GM12878 (cell line): ENCODE results near the gene PLA2G6. TPM values are rescaled to one million over a fixed set of nuclear protein-coding genes. Genes with fewer than 3 reads are reported as not detected.

Source experiments
- ATAC-seq: fragments of 200-7000 bp; cut with Tn5 transposase; 3 replicates; pipeline ENCODE4 v1.9.1; 2020; ENCODE audit warnings: mild to moderate bottlenecking, moderate library complexity
- BruUV-seq: library from RNA; stranded (reverse); fragments of 400-500 nt; replicated peaks from 2 replicates; lab custom pipeline; 2021; lab: Mats Ljungman, UMichigan
- CTCF ChIA-PET: fragments of 300-600 bp; sonication (Branson Sonifier 250); formaldehyde crosslinking; extraction: SDS; loops from one replicate; lab custom pipeline; 2021; ENCODE audit warnings: inconsistent platforms; lab: Yijun Ruan, JAX
- POLR2A ChIA-PET: fragments of 350-600 bp; formaldehyde crosslinking; extraction: SDS; loops from one replicate; lab custom pipeline; 2021; ENCODE audit warnings: inconsistent platforms; lab: Charles Lee
- RAD21 ChIA-PET: fragments of 300-600 bp; sonication (Branson Sonifier 250); formaldehyde crosslinking; loops from one replicate; lab custom pipeline; 2023; ENCODE audit warnings: antibody characterized with exemption; ENCODE audit not compliant: unreplicated experiment; lab: Charles Lee
- SMC1A ChIA-PET: fragments of 300-600 bp; sonication (Branson Sonifier 250); formaldehyde crosslinking; loops from one replicate; lab custom pipeline; 2023; ENCODE audit not compliant: unreplicated experiment, uncharacterized antibody; lab: Charles Lee
- DNase-seq: peaks from one replicate; pipeline ENCODE4 v3.0.0-alpha.2; 2011; ENCODE audit warnings: low read depth, low spot score
- FAIRE-seq: peaks from 3 replicates; lab custom pipeline; 2011; peaks lifted over from hg19 to GRCh38; lab: Jason Lieb, UNC
- H2AFZ ChIP-seq: 2 replicates; pipeline ENCODE4 v1.6.0; 2011; ENCODE audit warnings: low read depth, low read length, control low read depth; ENCODE audit not compliant: control insufficient read depth
- H3K27ac ChIP-seq: 2 replicates; pipeline ENCODE4 v1.5.1; 2011; ENCODE audit warnings: control low read depth; ENCODE audit not compliant: control insufficient read depth, insufficient read depth
- H3K27me3 ChIP-seq, 2 experiments: replicated peaks in 1 of 2; 2 replicates each; pipeline versions ENCODE4 v1.6.0 to v1.6.1; 2011; ENCODE audit warnings: low read length in 1 of 2; ENCODE audit not compliant: control insufficient read depth in 2 of 2, insufficient read depth in 2 of 2
- H3K36me3 ChIP-seq, 2 experiments: 2 replicates each; pipeline ENCODE4 v1.5.1; 2011; ENCODE audit warnings: low read length in 1 of 2; ENCODE audit not compliant: control insufficient read depth in 2 of 2, insufficient read depth in 2 of 2
- H3K4me1 ChIP-seq: 2 replicates; pipeline ENCODE4 v1.6.1; 2011; ENCODE audit warnings: mild to moderate bottlenecking, low read length, moderate library complexity, mixed read lengths; ENCODE audit not compliant: control insufficient read depth, insufficient read depth
- H3K4me2 ChIP-seq: 2 replicates; pipeline ENCODE4 v1.6.0; 2011; ENCODE audit warnings: control low read depth; ENCODE audit not compliant: control insufficient read depth, insufficient read depth
- H3K4me3 ChIP-seq: fragments of 200-600 bp; sonication (generic); 2 replicates; pipeline ENCODE4 v1.5.1; 2016
- H3K79me2 ChIP-seq: 2 replicates; pipeline ENCODE4 v1.6.0; 2011; ENCODE audit warnings: low read length; ENCODE audit not compliant: control insufficient read depth, insufficient read depth
- H3K9ac ChIP-seq: 2 replicates; pipeline ENCODE4 v1.8.0; 2011; ENCODE audit warnings: low read length, control low read depth, mixed read lengths; ENCODE audit not compliant: control insufficient read depth, insufficient read depth
- H3K9me3 ChIP-seq: replicated peaks from 3 replicates; pipeline ENCODE4 v1.5.1; 2011; ENCODE audit warnings: mild to moderate bottlenecking, low read length; ENCODE audit not compliant: control insufficient read depth, insufficient read depth
- H4K20me1 ChIP-seq: 2 replicates; pipeline ENCODE4 v1.6.0; 2011; ENCODE audit not compliant: control insufficient read depth, insufficient read depth
- ATF2 ChIP-seq: IDR thresholded peaks from 2 replicates; pipeline ENCODE4 v1.6.1; 2012; ENCODE audit warnings: low read length, inconsistent platforms
- BCL11A ChIP-seq: IDR thresholded peaks from 2 replicates; pipeline ENCODE4 v1.6.1; 2011; ENCODE audit warnings: low read depth, low read length
- BMI1 ChIP-seq: fragments of 450-650 bp; IDR thresholded peaks from 2 replicates; pipeline ENCODE4 v1.6.1; 2016; ENCODE audit warnings: mild to moderate bottlenecking, moderate library complexity, borderline replicate concordance
- E2F4 ChIP-seq: IDR thresholded peaks from 2 replicates; pipeline ENCODE4 v1.6.1; 2012; ENCODE audit warnings: low read depth, low read length, improper control_type of control experiment
- EP300 ChIP-seq, 2 experiments: fragments of 150-350 bp in 1 of 2; IDR thresholded peaks; 2 replicates each; pipeline ENCODE4 v1.6.1; 2011 to 2012; ENCODE audit warnings: low read depth in 2 of 2, low read length in 2 of 2, borderline replicate concordance in 1 of 2, improper control_type of control experiment in 1 of 2, inconsistent platforms in 1 of 2; ENCODE audit not compliant: control insufficient read depth in 1 of 2
- KLF5 ChIP-seq: fragments of 450-650 bp; IDR thresholded peaks from 2 replicates; pipeline ENCODE4 v1.6.1; 2014; ENCODE audit warnings: mild to moderate bottlenecking; ENCODE audit not compliant: partially characterized antibody
- MYB ChIP-seq: fragments of 150-350 bp; IDR thresholded peaks from 2 replicates; pipeline ENCODE4 v1.6.1; 2014; ENCODE audit warnings: mild to moderate bottlenecking, low read depth, low read length, borderline replicate concordance
- NFYA ChIP-seq: IDR thresholded peaks from 2 replicates; pipeline ENCODE4 v1.6.1; 2011; ENCODE audit warnings: low read depth, mild to moderate bottlenecking, low read length, improper control_type of control experiment, borderline replicate concordance
- NR2C1 ChIP-seq: fragments of 450-650 bp; IDR thresholded peaks from 2 replicates; pipeline ENCODE4 v1.6.1; 2017; ENCODE audit warnings: antibody characterized with exemption, mild to moderate bottlenecking, moderate library complexity
- RB1 ChIP-seq: fragments of 450-650 bp; formaldehyde crosslinking; IDR thresholded peaks from 2 replicates; pipeline ENCODE4 v1.6.1; 2017; ENCODE audit warnings: mild to moderate bottlenecking, borderline replicate concordance
- RCOR1 ChIP-seq: conservative IDR thresholded peaks from 2 replicates; pipeline ENCODE4 v1.6.1; 2012; ENCODE audit warnings: low read depth, low read length, improper control_type of control experiment
- SMAD1 ChIP-seq: fragments of 450-650 bp; IDR thresholded peaks from 2 replicates; pipeline ENCODE4 v1.6.1; 2018; ENCODE audit warnings: mild to moderate bottlenecking, low read depth; ENCODE audit not compliant: partially characterized antibody
- SMAD5 ChIP-seq: IDR thresholded peaks from 2 replicates; pipeline ENCODE4 v1.6.1; 2016; ENCODE audit warnings: antibody characterized with exemption, low read depth
- SUPT20H ChIP-seq: IDR thresholded peaks from 2 replicates; pipeline ENCODE4 v1.6.1; 2011; ENCODE audit warnings: low read depth, mild to moderate bottlenecking, low read length, moderate library complexity, borderline replicate concordance; ENCODE audit not compliant: control insufficient read depth
- TCF3 ChIP-seq: IDR thresholded peaks from 2 replicates; pipeline ENCODE4 v1.6.1; 2012; ENCODE audit warnings: low read depth, mild to moderate bottlenecking, low read length, borderline replicate concordance; ENCODE audit not compliant: insufficient read depth
- USF1 ChIP-seq: IDR thresholded peaks from 2 replicates; pipeline ENCODE4 v1.6.1; 2011; ENCODE audit warnings: borderline replicate concordance, low read depth, mild to moderate bottlenecking, moderate library complexity, mixed read lengths, low read length; ENCODE audit not compliant: insufficient read depth; ENCODE audit errors: extremely low read length
- ZNF207 ChIP-seq: fragments of 450-650 bp; IDR thresholded peaks from 2 replicates; pipeline ENCODE4 v1.6.1; 2014; ENCODE audit warnings: antibody characterized with exemption, mild to moderate bottlenecking, borderline replicate concordance
- WGBS: methylation state at CpG from one replicate; pipeline ENCODE4 v1.1.6; 2016; ENCODE audit warnings: low lambda C conversion rate; ENCODE audit not compliant: insufficient replicate concordance, insufficient coverage; ENCODE audit errors: missing lambda C conversion rate; 5-methylcytosine and 5-hydroxymethylcytosine counted together
- in situ Hi-C: fragments of 300-500 bp; cut with MboI; formaldehyde crosslinking; loops from 9 replicates; pipeline ENCODE4 v1.14.3; 2018; ENCODE audit warnings: mixed read lengths
- intact Hi-C: fragments of 100-400 bp; cut with micrococcal nuclease; formaldehyde crosslinking; loops from one replicate; pipeline ENCODE4 v1.14.2; 2022; ENCODE audit not compliant: unreplicated experiment
- polyA plus RNA-seq, 11 experiments: library from polyadenylated mRNA; depleted of rRNA in 4 of 11; unstranded in 6 of 11; stranded (reverse) in 5 of 11; fragments of >200 nt; fragmentation: Nextera tagmentation in 4 of 11; fragmentation: Illumina TruSeq in 1 of 11; extraction: Ambion mirVana in 4 of 11; extraction: Trizol in 1 of 11; gene quantifications; 1 replicate in 1 of 11; 2 replicates in 10 of 11; pipeline versions ENCODE4 v1.2.1 to v1.2.3, GENCODE V29; 2011 to 2016; ENCODE audit warnings: inconsistent platforms in 2 of 11, missing spikeins in 2 of 11, low read depth in 1 of 11
- total RNA-seq, 4 experiments: library from RNA; depleted of rRNA in 3 of 4; stranded (reverse); fragments of >200 nt in 3 of 4; fragmentation: Illumina TruSeq in 1 of 4; extraction: Trizol in 1 of 4; gene quantifications; 2 replicates each; pipeline versions ENCODE4 v1.2.1 to v1.2.3, GENCODE V29; 2013 to 2021

PLA2G6 gene
- total and polyA plus RNA-seq, 10 of the 15 experiments (the other 5 are each of a cell fraction or from before 2014, with no cell fraction given): 0.15 to 42.2 (median 15.8) TPM

GRCh38 chr22:38187413-38188212 is 6.0 kb upstream of the PLA2G6 start (continued):
- no peak for TF ChIP-seq USF1
- TF ChIP-seq EP300 (IDR thresholded peaks at IDR 0.05; ENCODE audit: borderline replicate concordance in 1 of 2, control insufficient read depth in 1 of 2, low read depth in 2 of 2, low read length in 2 of 2): no peak
- TF ChIP-seq NFYA: no peak
- no peak for TF ChIP-seq BMI1
- TF ChIP-seq BCL11A: no peak
- no peak for TF ChIP-seq E2F4

GRCh38 chr22:38186429-38186828 is 4.8 kb upstream of the PLA2G6 start:
- H2AFZ ChIP-seq: no peak overlapping the region
- FAIRE-seq (no peak), DNase-seq (no peak), ATAC-seq (no peak)
- no peak overlapping the region for H3K9ac ChIP-seq
- H3K4me1 ChIP-seq: no peaks in the 10 kb centered on the region
- H3K36me3 ChIP-seq: no peaks in the 10 kb centered on the region
- peaks cover 1% of the 10 kb centered on the region for H3K79me2 ChIP-seq
- no TSS peak for BruUV-seq
- SMC1A ChIA-PET: interaction anchor here (1.0 to 1.3 kb wide), 2 partner anchors 15 to 43 kb away, joined by 3 read pairs; partner anchors contain the start of gene MAFF
- POLR2A ChIA-PET: interaction anchor here (0.7 to 1.2 kb wide), 2 partner anchors 18 to 37 kb away, joined by 3 read pairs; no protein-coding TSS in a partner anchor
- H3K4me2 ChIP-seq: no peak overlapping the region
- H3K9me3 ChIP-seq: no peaks in the 10 kb centered on the region
- in situ Hi-C loops (no loop called here), intact Hi-C loops (no loop called here)
- no peak overlapping the region for H3K27ac ChIP-seq
- H3K27me3 ChIP-seq: no peaks in the 10 kb centered on the region
- no peak overlapping the region for H3K4me3 ChIP-seq
- 85% methylated on average over 5 of the region's 5 CpGs for WGBS
- no peaks in the 10 kb centered on the region for H4K20me1 ChIP-seq
- RAD21 ChIA-PET: no interaction called here
- CTCF ChIA-PET: interaction anchor here (1.0 to 1.2 kb wide), 3 partner anchors 9 to 21 kb away, joined by 3 to 6 read pairs (median 3); no protein-coding TSS in a partner anchor
- no peak for TF ChIP-seq E2F4
- no peak for TF ChIP-seq KLF5
- no peak for TF ChIP-seq TCF3
- no peak for TF ChIP-seq SMAD1
- TF ChIP-seq ATF2: no peak
- TF ChIP-seq MYB: no peak
- TF ChIP-seq ZNF207: no peak
- TF ChIP-seq SMAD5: no peak
- no peak for TF ChIP-seq NR2C1
- TF ChIP-seq RCOR1: no peak
- TF ChIP-seq SUPT20H: no peak
- TF ChIP-seq RB1: no peak
